MM.1S (cell line): ENCODE data around the gene TMEM97.

ENCODE experiments used
- DNase-seq: peaks from one replicate; pipeline ENCODE4 v3.0.0-alpha.2; 2015
- H2AFZ ChIP-seq: fragments of 300-600 bp; sonication (generic); 2 replicates; pipeline ENCODE4 v1.6.0; 2016; ENCODE audit warnings: antibody characterized with exemption, low read length
- H3F3A ChIP-seq: fragments of 300-600 bp; sonication (generic); 2 replicates; pipeline ENCODE4 v1.6.1; 2016; ENCODE audit warnings: mild to moderate bottlenecking, antibody characterized with exemption, low read length, moderate library complexity, mixed read lengths; ENCODE audit not compliant: insufficient read depth
- H3K27ac ChIP-seq: fragments of 300-600 bp; sonication (generic); 2 replicates; pipeline ENCODE4 v1.5.1; 2016; ENCODE audit warnings: mild to moderate bottlenecking, low read length
- H3K27me3 ChIP-seq: fragments of 300-600 bp; sonication (generic); replicated peaks from 2 replicates; pipeline ENCODE4 v1.6.0; 2016; ENCODE audit warnings: low read length; ENCODE audit not compliant: insufficient read depth
- H3K36me3 ChIP-seq: fragments of 300-600 bp; sonication (generic); replicated peaks from 2 replicates; pipeline ENCODE4 v1.6.1; 2016; ENCODE audit warnings: mild to moderate bottlenecking, low read length, mixed read lengths; ENCODE audit not compliant: insufficient read depth
- H3K4me1 ChIP-seq: fragments of 300-600 bp; sonication (generic); 2 replicates; pipeline ENCODE4 v1.6.1; 2016; ENCODE audit warnings: low read length, mixed read lengths
- H3K4me2 ChIP-seq: fragments of 300-600 bp; sonication (generic); 2 replicates; pipeline ENCODE4 v1.6.0; 2016; ENCODE audit warnings: low read depth, low read length
- H3K4me3 ChIP-seq: fragments of 300-600 bp; sonication (generic); 2 replicates; pipeline ENCODE4 v1.5.1; 2016; ENCODE audit warnings: low read length, mixed read lengths
- H3K79me2 ChIP-seq: fragments of 300-600 bp; sonication (generic); 2 replicates; pipeline ENCODE4 v1.6.1; 2016; ENCODE audit warnings: mixed run types, low read length, mixed read lengths
- H3K9ac ChIP-seq: fragments of 300-600 bp; sonication (generic); 2 replicates; pipeline ENCODE4 v1.6.1; 2016; ENCODE audit warnings: low read length, mixed read lengths
- H3K9me2 ChIP-seq: fragments of 300-600 bp; sonication (generic); replicated peaks from 2 replicates; pipeline ENCODE4 v1.6.1; 2016; ENCODE audit warnings: mild to moderate bottlenecking, low read length, mixed read lengths; ENCODE audit not compliant: insufficient read depth
- H3K9me3 ChIP-seq: fragments of 300-600 bp; sonication (generic); replicated peaks from 2 replicates; pipeline ENCODE4 v1.6.1; 2016; ENCODE audit warnings: mild to moderate bottlenecking, low read length, mixed read lengths; ENCODE audit not compliant: insufficient read depth
- H4K20me1 ChIP-seq: fragments of 300-600 bp; sonication (generic); 2 replicates; pipeline ENCODE4 v1.6.1; 2016; ENCODE audit warnings: mild to moderate bottlenecking, low read length, moderate library complexity, mixed read lengths; ENCODE audit not compliant: insufficient read depth
- CTCF ChIP-seq: fragments of 300-600 bp; sonication (generic); IDR thresholded peaks from 2 replicates; pipeline ENCODE4 v1.5.1; 2016; ENCODE audit warnings: antibody characterized with exemption, low read length, mixed read lengths
- EZH2 ChIP-seq: fragments of 300-600 bp; sonication (generic); optimal IDR thresholded peaks from 2 replicates; pipeline ENCODE3; 2017; ENCODE audit warnings: low read depth, mild to moderate bottlenecking, antibody characterized with exemption, low read length, mixed read lengths
- EZH2phosphoT487 ChIP-seq: fragments of 300-600 bp; sonication (generic); IDR thresholded peaks from 2 replicates; pipeline ENCODE4 v1.6.1; 2018; ENCODE audit warnings: antibody characterized with exemption, low read length

TMEM97 gene

GRCh38 chr17:28276011-28276410, 43.0 kb upstream of the TMEM97 start:
- Histone ChIP-seq H3K9me2 (no peaks in the 10 kb centered on the region), H3K4me2 (no peak overlapping the region), H2AFZ (no peak overlapping the region), H3K9me3 (no peaks in the 10 kb centered on the region), H3F3A (peaks cover 5% of the 10 kb centered on the region; the same call in 1 of the 2 replicates), H3K9ac (no peak overlapping the region), H3K27me3 (peaks cover 74% of the 10 kb centered on the region), H3K27ac (no peak overlapping the region), H3K36me3 (no peaks in the 10 kb centered on the region), H4K20me1 (no peaks in the 10 kb centered on the region), H3K4me3 (no peak overlapping the region), H3K79me2 (no peaks in the 10 kb centered on the region), H3K4me1 (no peaks in the 10 kb centered on the region)
- no peak for DNase-seq
- TF ChIP-seq EZH2: no peak
- no peak for TF ChIP-seq CTCF
- TF ChIP-seq EZH2phosphoT487: no peak

GRCh38 chr17:28279411-28279810, 39.6 kb upstream of the TMEM97 start:
- Histone ChIP-seq H3K27me3 (peaks cover 50% of the 10 kb centered on the region), H3F3A (peaks cover 5% of the 10 kb centered on the region; the same call in 1 of the 2 replicates), H2AFZ (no peak overlapping the region), H3K4me2 (no peak overlapping the region), H3K79me2 (no peaks in the 10 kb centered on the region), H3K27ac (no peak overlapping the region), H3K4me3 (no peak overlapping the region), H3K9me3 (no peaks in the 10 kb centered on the region), H3K9ac (no peak overlapping the region), H3K36me3 (no peaks in the 10 kb centered on the region), H3K9me2 (no peaks in the 10 kb centered on the region), H3K4me1 (no peaks in the 10 kb centered on the region), H4K20me1 (no peaks in the 10 kb centered on the region)
- TF ChIP-seq EZH2: no peak
- TF ChIP-seq EZH2phosphoT487: no peak
- no peak for TF ChIP-seq CTCF
- no peak for DNase-seq

GRCh38 chr17:28280826-28281225, 38.2 kb upstream of the TMEM97 start:
- no peak for TF ChIP-seq CTCF
- H3K4me1 ChIP-seq: no peaks in the 10 kb centered on the region

More at GRCh38 chr17:28280826-28281225, 38.2 kb upstream of the TMEM97 start:
- Histone ChIP-seq H3K4me2 (no peak overlapping the region), H3K9ac (no peak overlapping the region), H3K36me3 (no peaks in the 10 kb centered on the region), H3K9me2 (no peaks in the 10 kb centered on the region), H3K9me3 (no peaks in the 10 kb centered on the region), H3K4me3 (no peak overlapping the region), H3K27me3 (peaks cover 37% of the 10 kb centered on the region), H4K20me1 (no peaks in the 10 kb centered on the region), H3K27ac (no peak overlapping the region), H3F3A (peaks cover 5% of the 10 kb centered on the region; the same call in 1 of the 2 replicates), H3K79me2 (no peaks in the 10 kb centered on the region), H2AFZ (no peak overlapping the region)
- DNase-seq: no peak
